ENCODE results near the gene AVL9. TPM values are rescaled to one million over a fixed set of nuclear protein-coding genes. Genes with fewer than 3 reads are reported as not detected.
"Not testable (repeated sequence)": the region's sequence is repeated elsewhere in the genome, so short reads cannot be mapped to it uniquely, and the experiment has no call there.

The AVL9 gene
- total RNA-seq, 2 experiments from 2014 or later = 35.9 to 42.2 TPM

DNA sequence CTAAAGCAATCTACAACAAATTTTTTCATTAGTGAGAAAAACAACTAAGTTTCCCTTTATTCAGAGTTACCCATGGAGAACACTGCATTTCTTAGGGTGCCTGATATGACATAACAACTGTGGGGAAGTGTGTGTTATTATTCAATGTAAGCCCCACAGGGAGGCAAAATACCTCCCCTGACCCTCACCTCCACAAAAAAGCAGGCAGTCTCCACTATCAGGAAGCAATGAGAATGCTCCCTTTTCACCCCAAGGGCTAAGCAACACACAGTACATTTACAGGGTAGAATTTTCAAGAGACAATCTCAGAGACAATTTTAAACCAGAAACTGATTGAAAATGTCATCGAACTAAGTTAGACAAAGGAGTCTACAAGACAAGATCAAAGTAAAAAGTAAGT lies 138.2 kb downstream of the AVL9 start:
- H3K27me3 Mint-ChIP-seq; DNase-seq; H3K4me3 Mint-ChIP-seq; H3K36me3 Mint-ChIP-seq; H3K9me3 Mint-ChIP-seq; ATAC-seq (ENCODE audit: low read depth); H3K27ac Mint-ChIP-seq; POLR2A ChIA-PET: not testable (repeated sequence)
- H3K4me1 Mint-ChIP-seq = peaks cover 17% of the 10 kb centered on the region

DNA sequence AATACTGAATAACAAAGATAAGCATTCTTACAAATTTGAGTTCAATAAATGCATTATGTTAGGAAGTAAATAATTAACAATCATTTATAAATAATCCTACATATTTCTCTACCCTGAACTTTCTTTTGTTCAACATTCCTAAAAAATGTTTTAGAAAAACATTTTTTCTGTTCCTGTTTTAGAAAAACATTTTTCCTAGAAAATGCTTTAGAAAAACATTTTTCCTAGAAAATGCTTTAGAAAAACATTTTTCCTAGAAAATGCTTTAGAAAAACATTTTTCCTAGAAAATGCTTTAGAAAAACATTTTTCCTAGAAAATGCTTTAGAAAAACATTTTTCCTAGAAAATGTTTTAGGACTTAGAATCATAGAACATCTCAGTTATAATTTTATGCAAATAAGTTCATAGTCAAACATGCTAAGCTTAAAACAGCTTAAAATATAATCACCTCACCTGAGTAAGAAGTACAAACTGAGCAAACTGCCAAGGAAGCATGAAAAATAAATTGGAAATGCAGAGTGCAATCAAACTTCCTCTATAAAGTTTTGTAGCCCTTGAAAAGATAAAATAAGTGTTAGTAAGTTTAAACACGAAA lies 139.6 kb downstream of the AVL9 start:
- H3K27me3 Mint-ChIP-seq; H3K36me3 Mint-ChIP-seq; DNase-seq; H3K27ac Mint-ChIP-seq; POLR2A ChIA-PET; ATAC-seq (ENCODE audit: low read depth); H3K4me3 Mint-ChIP-seq; H3K9me3 Mint-ChIP-seq: not testable (repeated sequence)
- peaks cover 20% of the 10 kb centered on the region for H3K4me1 Mint-ChIP-seq

DNA sequence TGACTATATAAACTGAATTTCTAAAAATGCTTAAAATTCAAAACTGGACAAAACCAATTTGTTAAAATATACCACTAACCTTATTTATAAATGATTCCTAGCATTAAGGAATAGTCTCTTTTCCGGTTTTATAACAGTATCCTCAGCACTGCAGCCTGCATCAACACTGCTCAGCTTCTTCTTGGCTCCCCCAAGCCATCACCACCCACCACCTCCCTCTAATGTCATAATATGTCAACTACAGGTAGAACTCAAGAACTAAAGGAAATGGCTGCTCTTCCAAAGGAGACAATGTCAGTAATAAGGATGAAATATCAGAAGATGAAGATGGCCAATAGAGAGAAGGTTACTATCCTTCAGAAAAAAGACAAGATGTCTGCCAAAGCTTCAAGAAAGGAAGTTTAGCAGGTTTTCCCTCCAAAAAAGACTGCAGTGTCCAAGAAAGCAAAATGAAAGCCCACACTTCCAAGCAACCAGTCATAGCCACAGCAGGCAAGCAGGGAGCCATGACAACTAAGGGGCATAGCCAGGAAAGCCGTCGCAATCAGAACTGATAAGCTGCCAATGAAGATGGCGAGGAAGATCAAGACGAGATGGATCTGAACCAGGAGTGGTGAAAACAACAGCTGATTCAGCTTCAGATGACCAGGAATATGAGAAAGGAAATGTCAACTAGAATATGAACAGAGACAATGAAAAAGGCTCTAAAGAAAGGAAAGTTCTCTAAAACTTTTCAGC lies 141.6 kb downstream of the AVL9 start:
- H3K4me3 Mint-ChIP-seq; H3K36me3 Mint-ChIP-seq; H3K27me3 Mint-ChIP-seq; H3K27ac Mint-ChIP-seq; ATAC-seq (ENCODE audit: low read depth); DNase-seq; H3K9me3 Mint-ChIP-seq; POLR2A ChIA-PET: not testable (repeated sequence)
- H3K4me1 Mint-ChIP-seq = peaks cover 22% of the 10 kb centered on the region

DNA sequence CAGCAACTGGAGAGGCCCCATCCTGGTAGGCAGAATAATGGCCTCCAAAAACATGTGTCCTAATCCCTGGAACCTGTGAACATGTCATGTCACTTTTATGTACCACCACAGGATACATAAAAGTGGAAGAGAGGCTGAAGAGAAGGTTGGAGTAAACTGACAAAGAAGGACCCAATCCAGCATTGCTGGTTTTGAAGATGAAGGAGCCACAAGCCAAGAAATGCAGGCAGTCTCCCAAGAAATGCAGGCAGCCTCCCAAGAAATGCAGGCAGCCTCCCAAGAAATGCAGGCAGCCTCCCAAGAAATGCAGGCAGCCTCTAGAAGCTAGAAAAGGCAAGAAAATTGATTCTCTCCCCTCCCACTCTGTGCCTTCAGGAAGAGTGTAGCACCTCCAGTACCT lies 142.3 kb downstream of the AVL9 start:
- DNase-seq; H3K36me3 Mint-ChIP-seq; ATAC-seq (ENCODE audit: low read depth); H3K9me3 Mint-ChIP-seq; H3K4me3 Mint-ChIP-seq; POLR2A ChIA-PET; H3K27me3 Mint-ChIP-seq: not testable (repeated sequence)
- Mint-ChIP-seq H3K4me1 (peaks cover 22% of the 10 kb centered on the region), H3K27ac (peak overlapping the region; percentile 47)

Other genes starting within 250 kb of the AVL9 start
- gene LSM5, start 5.1 kb upstream of the AVL9 start, total RNA-seq = 10 to 100 TPM; 71.6 to 72.8 TPM